H1 (cell line): Measurements from ENCODE around the gene USE1. TPM values are rescaled to one million over a fixed set of nuclear protein-coding genes. Genes with fewer than 3 reads are reported as not detected.

Source experiments
- CHD7 ChIP-seq: fragments of 300-600 bp; sonication (generic); IDR thresholded peaks from 2 replicates; pipeline ENCODE4 v1.7.1; 2012; ENCODE audit warnings: low read length, moderate library complexity, mild to moderate bottlenecking, inconsistent platforms; ENCODE audit not compliant: insufficient replicate concordance
- EZH2 ChIP-seq: fragments of 200-600 bp; sonication (generic); IDR thresholded peaks from 2 replicates; pipeline ENCODE4 v1.7.1; 2012; ENCODE audit warnings: low read depth, mild to moderate bottlenecking, moderate library complexity, low read length, inconsistent platforms; ENCODE audit not compliant: severe bottlenecking
- SIN3A ChIP-seq, 2 experiments: IDR thresholded peaks in 1 of 2; conservative IDR thresholded peaks in 1 of 2; 2 replicates each; pipeline ENCODE4 v1.6.1; 2011 to 2012; ENCODE audit warnings: low read length in 2 of 2, improper control_type of control experiment in 1 of 2, low read depth in 1 of 2, mild to moderate bottlenecking in 1 of 2
- SIRT6 ChIP-seq: IDR thresholded peaks from one replicate; pipeline ENCODE4 v1.7.1; 2012; ENCODE audit warnings: low read length, inconsistent platforms
- SIX5 ChIP-seq: IDR thresholded peaks from 2 replicates; pipeline ENCODE4 v1.6.1; 2011; ENCODE audit warnings: mild to moderate bottlenecking, low read depth, low read length
- SRF ChIP-seq: IDR thresholded peaks from 2 replicates; pipeline ENCODE4 v1.6.1; 2011; ENCODE audit warnings: mild to moderate bottlenecking, low read depth, low read length, moderate library complexity
- TBP ChIP-seq: IDR thresholded peaks from 2 replicates; pipeline ENCODE4 v1.6.1; 2011; ENCODE audit warnings: low read depth, low read length, improper control_type of control experiment
- TCF12 ChIP-seq: IDR thresholded peaks from 2 replicates; pipeline ENCODE4 v1.6.1; 2011; ENCODE audit warnings: low read depth, mild to moderate bottlenecking, low read length
- polyA plus RNA-seq, 7 experiments: library from polyadenylated mRNA; depleted of rRNA in 3 of 7; stranded (reverse) in 5 of 7; unstranded in 2 of 7; fragments of >200 nt in 5 of 7; fragments of 200-250 nt in 2 of 7; gene quantifications; 1 replicate in 5 of 7; 2 replicates in 1 of 7; 4 replicates in 1 of 7; pipeline versions ENCODE4 v1.2.1 to v1.2.3, GENCODE V29; 2011 to 2013; ENCODE audit warnings: missing spikeins in 2 of 7, mixed read lengths in 2 of 7
- total RNA-seq: library from RNA; stranded (reverse); fragmentation: NEBNext Ultra II Directional; extraction: Animal tissue kit (Norgen Biotek cat#: 25700); gene quantifications from 2 replicates; pipeline ENCODE4 v1.2.1, GENCODE V29; 2021

Gene USE1
- total and polyA plus RNA-seq, 2 of the 8 experiments (the other 6 are each of a cell fraction or from before 2014, with no cell fraction given) = 8.7 to 13.9 TPM

- TF ChIP-seq CHD7 (no peak), TBP (no peak), SRF (no peak), TCF12 (no peak), SIRT6 (no peak), SIX5 (no peak), SIN3A (conservative IDR thresholded peaks at IDR 0.05 in 1 of 2, IDR thresholded peaks at IDR 0.05 in 1 of 2; ENCODE audit: low read depth in 1 of 2, low read length in 2 of 2) (no peak), EZH2 (no peak)
These were observed 34.9 kb downstream of the USE1 start (continued) for GRCh38 chr19:17249887-17250548.
